B cell (primary cell): ENCODE measurements around the gene CASK. TPM values are rescaled to one million over a fixed set of nuclear protein-coding genes. Genes with fewer than 3 reads are reported as not detected.

Experiments used
- ATAC-seq: fragments of 200-7000 bp; cut with Tn5 transposase; one replicate; pipeline ENCODE4 v1.10.0; 2021; ENCODE audit warnings: low read depth, mild to moderate bottlenecking, moderate number of reproducible peaks, moderate library complexity
- CTCF ChIA-PET: fragments of 350-600 bp; sonication (Branson Sonifier 250); formaldehyde crosslinking; loops from one replicate; lab custom pipeline; 2021; ENCODE audit warnings: antibody characterized with exemption, inconsistent platforms; lab: Charles Lee
- POLR2A ChIA-PET: fragments of 350-600 bp; sonication (Branson Sonifier 250); formaldehyde crosslinking; loops from one replicate; lab custom pipeline; 2021; ENCODE audit warnings: antibody characterized with exemption; lab: Charles Lee
- DNase-seq: peaks from one replicate; pipeline ENCODE4 v3.0.0; 2013
- H2AFZ ChIP-seq: 2 replicates; pipeline ENCODE4 v1.6.1; 2012; ENCODE audit warnings: mild to moderate bottlenecking, low read depth, low read length; ENCODE audit not compliant: insufficient read depth, poor library complexity, severe bottlenecking
- H3K27ac ChIP-seq, 2 donors: 1 replicate in 1 of 2; 2 replicates in 1 of 2; pipeline ENCODE4 v1.5.1; 2012 to 2013; ENCODE audit warnings: low read length in 2 of 2, mild to moderate bottlenecking in 2 of 2, moderate library complexity in 1 of 2
- H3K27me3 ChIP-seq, 4 experiments: fragments of 200-600 bp in 1 of 4; sonication (generic) in 1 of 4; replicated peaks in 1 of 4; 1 replicate in 2 of 4; 2 replicates in 2 of 4; pipeline versions ENCODE4 v1.6.1 to v1.7.0; 2013 to 2016; ENCODE audit warnings: low read length in 3 of 4, mild to moderate bottlenecking in 2 of 4, mixed read lengths in 1 of 4, moderate library complexity in 1 of 4; ENCODE audit not compliant: insufficient read depth in 4 of 4, control insufficient read depth in 3 of 4; ENCODE audit errors: control extremely low read depth in 1 of 4
- H3K36me3 ChIP-seq, 2 experiments: replicated peaks in 1 of 2; 1 replicate in 1 of 2; 2 replicates in 1 of 2; pipeline versions ENCODE4 v1.6.1 to v1.7.1; 2013; ENCODE audit warnings: low read length in 1 of 2; ENCODE audit not compliant: insufficient read depth in 2 of 2, control insufficient read depth in 1 of 2; ENCODE audit errors: control extremely low read depth in 1 of 2, extremely low read depth in 1 of 2
- H3K4me1 ChIP-seq, 2 donors: fragments of 200-600 bp in 1 of 2; sonication (generic) in 1 of 2; 1 replicate in 1 of 2; 2 replicates in 1 of 2; pipeline versions ENCODE4 v1.5.1 to v1.6.1; 2013 to 2017; ENCODE audit warnings: low read length in 2 of 2; ENCODE audit not compliant: control insufficient read depth in 2 of 2, insufficient read depth in 2 of 2
- H3K4me2 ChIP-seq: replicated peaks from 2 replicates; pipeline ENCODE3; 2012; ENCODE audit warnings: mild to moderate bottlenecking, low read depth, low read length; ENCODE audit not compliant: poor library complexity, severe bottlenecking
- H3K4me3 ChIP-seq, 5 experiments: fragments of 200-600 bp in 1 of 5; sonication (generic) in 1 of 5; 1 replicate in 3 of 5; 2 replicates in 2 of 5; pipeline versions ENCODE4 v1.5.1 to v1.7.0; 2011 to 2016; ENCODE audit warnings: low read length in 4 of 5, mild to moderate bottlenecking in 4 of 5, low read depth in 2 of 5, control low read depth in 1 of 5, moderate library complexity in 1 of 5; ENCODE audit not compliant: insufficient read depth in 1 of 5; ENCODE audit errors: control extremely low read depth in 1 of 5, extremely low read depth in 1 of 5
- H3K79me2 ChIP-seq: fragments of 200-600 bp; sonication (generic); one replicate; pipeline ENCODE4 v1.6.0; 2016; ENCODE audit warnings: low read length; ENCODE audit not compliant: control insufficient read depth, insufficient read depth
- H3K9ac ChIP-seq: fragments of 200-600 bp; sonication (generic); 2 replicates; pipeline ENCODE4 v1.6.1; 2017; ENCODE audit warnings: mild to moderate bottlenecking, low read length, moderate library complexity
- H3K9me3 ChIP-seq, 3 donors: one replicate each; pipeline versions ENCODE4 v1.6.1 to v1.7.1; 2013; ENCODE audit warnings: low read length in 2 of 3; ENCODE audit not compliant: control insufficient read depth in 2 of 3, insufficient read depth in 1 of 3; ENCODE audit errors: control extremely low read depth in 1 of 3
- H4K20me1 ChIP-seq: 2 replicates; pipeline ENCODE4 v1.6.0; 2012; ENCODE audit warnings: mild to moderate bottlenecking, low read length; ENCODE audit not compliant: insufficient read depth, control insufficient read depth, poor library complexity, severe bottlenecking
- H3K27ac Mint-ChIP-seq: one replicate; pipeline ENCODE4 v1.8.0; 2021; ENCODE audit warnings: mixed read lengths
- H3K27me3 Mint-ChIP-seq: one replicate; pipeline ENCODE4 v1.8.0; 2021; ENCODE audit warnings: mixed read lengths
- H3K4me1 Mint-ChIP-seq: one replicate; pipeline ENCODE4 v1.8.0; 2021; ENCODE audit warnings: mixed read lengths
- H3K4me3 Mint-ChIP-seq: one replicate; pipeline ENCODE4 v1.8.0; 2021; ENCODE audit warnings: mixed read lengths
- H3K9me3 Mint-ChIP-seq: one replicate; pipeline ENCODE4 v1.8.0; 2022; ENCODE audit warnings: mixed read lengths; ENCODE audit not compliant: insufficient read depth
- EZH2 ChIP-seq: IDR thresholded peaks from 2 replicates; pipeline ENCODE4 v1.6.1; 2012; ENCODE audit warnings: borderline replicate concordance, low read depth, mild to moderate bottlenecking, moderate library complexity, low read length; ENCODE audit not compliant: insufficient read depth, poor library complexity, severe bottlenecking
- WGBS: methylation state at CpG from one replicate; pipeline ENCODE4 v1.1.5; 2013; ENCODE audit warnings: missing lambda C conversion rate; ENCODE audit not compliant: insufficient coverage; 5-methylcytosine and 5-hydroxymethylcytosine counted together
- intact Hi-C: fragments of 100-400 bp; cut with micrococcal nuclease; formaldehyde crosslinking; loops from one replicate; pipeline ENCODE4 v1.10.0; 2022
- polyA plus RNA-seq: library from polyadenylated mRNA; depleted of rRNA; stranded (reverse); fragments of >200 nt; gene quantifications from 2 replicates; pipeline ENCODE4 v1.2.3, GENCODE V29; 2012
- total RNA-seq, 2 donors: library from RNA; stranded (reverse); fragments of 120-200 nt in 1 of 2; gene quantifications; 1 replicate in 1 of 2; 2 replicates in 1 of 2; pipeline versions ENCODE4 v1.2.3 to v1.2.4, GENCODE V29; 2013 to 2022
- TF ChIP-seq, protein P1 (sequence below): fragments of 200-600 bp; IDR thresholded peaks from one replicate; pipeline ENCODE4 v1.8.0; 2022; ENCODE audit warnings: antibody characterized with exemption, mild to moderate bottlenecking

The CASK gene
- total and polyA plus RNA-seq, 2 donors (not counting 1 experiment from before 2014, with no cell fraction given), result 14.2 to 50.4 TPM

- no peak overlapping the region for H3K4me3 ChIP-seq
- ChIA-PET CTCF (interaction anchor here (1.4 to 3.7 kb wide), 4 partner anchors 67 to 1796 kb away, joined by 3 to 42 read pairs (median 6); no protein-coding TSS in a partner anchor), POLR2A (no interaction called here)
- Mint-ChIP-seq H3K4me3 (no peak overlapping the region), H3K9me3 (no peaks in the 10 kb centered on the region), H3K27me3 (no peaks in the 10 kb centered on the region), H3K4me1 (peaks cover 3% of the 10 kb centered on the region), H3K27ac (no peak overlapping the region)
- no peaks in the 10 kb centered on the region for H3K9me3 ChIP-seq
- no peaks in the 10 kb centered on the region for H3K79me2 ChIP-seq
- H3K9ac ChIP-seq, result no peak overlapping the region
- no peaks in the 10 kb centered on the region for H3K27me3 ChIP-seq
- H3K36me3 ChIP-seq, result no peaks in the 10 kb centered on the region
- no peaks in the 10 kb centered on the region for H4K20me1 ChIP-seq
- no CpG with 5 or more reads among the region's 3 CpGs for WGBS
- no peaks in the 10 kb centered on the region for H3K4me1 ChIP-seq
- no peak for ATAC-seq
- TF ChIP-seq EZH2, result no peak
- TF ChIP-seq, protein P1, sequence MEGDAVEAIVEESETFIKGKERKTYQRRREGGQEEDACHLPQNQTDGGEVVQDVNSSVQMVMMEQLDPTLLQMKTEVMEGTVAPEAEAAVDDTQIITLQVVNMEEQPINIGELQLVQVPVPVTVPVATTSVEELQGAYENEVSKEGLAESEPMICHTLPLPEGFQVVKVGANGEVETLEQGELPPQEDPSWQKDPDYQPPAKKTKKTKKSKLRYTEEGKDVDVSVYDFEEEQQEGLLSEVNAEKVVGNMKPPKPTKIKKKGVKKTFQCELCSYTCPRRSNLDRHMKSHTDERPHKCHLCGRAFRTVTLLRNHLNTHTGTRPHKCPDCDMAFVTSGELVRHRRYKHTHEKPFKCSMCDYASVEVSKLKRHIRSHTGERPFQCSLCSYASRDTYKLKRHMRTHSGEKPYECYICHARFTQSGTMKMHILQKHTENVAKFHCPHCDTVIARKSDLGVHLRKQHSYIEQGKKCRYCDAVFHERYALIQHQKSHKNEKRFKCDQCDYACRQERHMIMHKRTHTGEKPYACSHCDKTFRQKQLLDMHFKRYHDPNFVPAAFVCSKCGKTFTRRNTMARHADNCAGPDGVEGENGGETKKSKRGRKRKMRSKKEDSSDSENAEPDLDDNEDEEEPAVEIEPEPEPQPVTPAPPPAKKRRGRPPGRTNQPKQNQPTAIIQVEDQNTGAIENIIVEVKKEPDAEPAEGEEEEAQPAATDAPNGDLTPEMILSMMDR, result no peak
- no peak for DNase-seq
- no peak overlapping the region for H2AFZ ChIP-seq
- no peak overlapping the region for H3K27ac ChIP-seq
- intact Hi-C loops, result no loop called here
- no peak overlapping the region for H3K4me2 ChIP-seq
Observed at GRCh38 chrX:41761169-41761568, 162.2 kb downstream of the CASK start.

DNA sequence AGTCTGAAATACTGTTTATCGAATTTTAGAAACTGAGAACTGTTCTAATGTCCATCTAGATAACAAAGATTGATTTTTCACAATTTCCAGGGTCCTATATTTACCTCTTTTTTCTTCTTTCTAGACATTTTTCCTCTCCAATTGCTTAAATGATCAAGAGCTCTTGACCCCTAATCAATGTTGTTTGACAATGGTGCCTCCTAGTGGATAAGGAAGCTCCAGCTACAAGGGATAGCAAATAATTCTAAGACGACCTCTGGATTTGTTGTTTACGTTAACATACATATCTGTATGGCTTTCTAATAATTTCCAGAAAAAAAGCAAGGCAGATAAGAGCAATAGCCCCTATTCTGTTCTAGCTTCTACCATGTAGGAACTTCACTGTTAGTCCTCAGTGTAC, 163.5 kb downstream of the CASK start:
- H3K9me3 Mint-ChIP-seq, result no peaks in the 10 kb centered on the region

More for the DNA sequence above, 163.5 kb downstream of the CASK start:
- Mint-ChIP-seq H3K27me3 (no peaks in the 10 kb centered on the region), H3K4me3 (no peak overlapping the region), H3K4me1 (peaks cover 3% of the 10 kb centered on the region), H3K27ac (no peak overlapping the region)
- Histone ChIP-seq H3K36me3 (no peaks in the 10 kb centered on the region), H3K4me3 (no peak overlapping the region), H3K27ac (no peak overlapping the region), H3K79me2 (no peaks in the 10 kb centered on the region), H3K9me3 (no peaks in the 10 kb centered on the region), H2AFZ (no peak overlapping the region), H4K20me1 (no peaks in the 10 kb centered on the region), H3K4me1 (no peaks in the 10 kb centered on the region), H3K9ac (no peak overlapping the region), H3K27me3 (no peaks in the 10 kb centered on the region), H3K4me2 (no peak overlapping the region)
- ChIA-PET POLR2A (interaction anchor here (0.6 kb wide), 2 partner anchors 293 to 430 kb away, joined by 7 to 12 read pairs; no protein-coding TSS in a partner anchor), CTCF (interaction anchor here (0.7 to 3.7 kb wide), 17 partner anchors 8 to 1797 kb away, joined by 3 to 42 read pairs (median 3); no protein-coding TSS in a partner anchor)
- no CpG with 5 or more reads among the region's 3 CpGs for WGBS
- intact Hi-C loops, result loop anchor here (1.0 kb wide), 1 partner anchor 202 kb away; no protein-coding TSS in a partner anchor
- ATAC-seq (no peak), DNase-seq (peak; percentile 55)
- TF ChIP-seq, protein P1, result peak; percentile 64
- TF ChIP-seq EZH2, result no peak
